GM12801 (cell line): Measurements from ENCODE around the gene WNT11.

Experiments used
- TF ChIP-seq, protein P1 (sequence below): IDR thresholded peaks from one replicate; pipeline ENCODE4 v1.5.1; 2011; ENCODE audit warnings: control low read depth; ENCODE audit not compliant: insufficient read length; ENCODE audit errors: extremely low read depth

Gene WNT11

GRCh38 chr11:76194872-76195668 lies 11.2 kb downstream of the WNT11 start:
- TF ChIP-seq, protein P1, sequence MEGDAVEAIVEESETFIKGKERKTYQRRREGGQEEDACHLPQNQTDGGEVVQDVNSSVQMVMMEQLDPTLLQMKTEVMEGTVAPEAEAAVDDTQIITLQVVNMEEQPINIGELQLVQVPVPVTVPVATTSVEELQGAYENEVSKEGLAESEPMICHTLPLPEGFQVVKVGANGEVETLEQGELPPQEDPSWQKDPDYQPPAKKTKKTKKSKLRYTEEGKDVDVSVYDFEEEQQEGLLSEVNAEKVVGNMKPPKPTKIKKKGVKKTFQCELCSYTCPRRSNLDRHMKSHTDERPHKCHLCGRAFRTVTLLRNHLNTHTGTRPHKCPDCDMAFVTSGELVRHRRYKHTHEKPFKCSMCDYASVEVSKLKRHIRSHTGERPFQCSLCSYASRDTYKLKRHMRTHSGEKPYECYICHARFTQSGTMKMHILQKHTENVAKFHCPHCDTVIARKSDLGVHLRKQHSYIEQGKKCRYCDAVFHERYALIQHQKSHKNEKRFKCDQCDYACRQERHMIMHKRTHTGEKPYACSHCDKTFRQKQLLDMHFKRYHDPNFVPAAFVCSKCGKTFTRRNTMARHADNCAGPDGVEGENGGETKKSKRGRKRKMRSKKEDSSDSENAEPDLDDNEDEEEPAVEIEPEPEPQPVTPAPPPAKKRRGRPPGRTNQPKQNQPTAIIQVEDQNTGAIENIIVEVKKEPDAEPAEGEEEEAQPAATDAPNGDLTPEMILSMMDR: no peak

- TF ChIP-seq, protein P1: no peak
Observed at GRCh38 chr11:76193219-76193618, 13.1 kb downstream of the WNT11 start.

DNA sequence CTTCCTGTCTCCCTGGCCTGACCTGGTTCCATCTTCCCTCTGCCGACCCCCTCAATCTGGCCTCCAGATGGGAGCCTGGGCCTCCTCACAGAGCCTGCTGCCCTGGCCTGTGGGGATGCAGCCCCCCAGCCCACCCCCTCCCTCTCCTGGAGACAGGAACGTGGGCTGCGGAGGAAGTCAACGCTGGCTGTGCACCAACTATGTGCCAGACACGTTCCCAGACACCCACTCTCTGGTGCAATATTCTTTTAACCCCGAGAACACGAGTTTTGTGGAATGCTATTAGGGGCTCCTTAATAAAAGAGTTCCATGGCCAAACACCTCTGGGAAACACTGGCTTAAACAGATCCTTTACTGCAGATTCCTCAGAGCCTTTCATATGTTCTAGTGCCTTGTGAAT lies 15.9 kb downstream of the WNT11 start:
- TF ChIP-seq, protein P1: no peak

GRCh38 chr11:76189682-76190081 lies 16.6 kb downstream of the WNT11 start:
- TF ChIP-seq, protein P1: no peak

DNA sequence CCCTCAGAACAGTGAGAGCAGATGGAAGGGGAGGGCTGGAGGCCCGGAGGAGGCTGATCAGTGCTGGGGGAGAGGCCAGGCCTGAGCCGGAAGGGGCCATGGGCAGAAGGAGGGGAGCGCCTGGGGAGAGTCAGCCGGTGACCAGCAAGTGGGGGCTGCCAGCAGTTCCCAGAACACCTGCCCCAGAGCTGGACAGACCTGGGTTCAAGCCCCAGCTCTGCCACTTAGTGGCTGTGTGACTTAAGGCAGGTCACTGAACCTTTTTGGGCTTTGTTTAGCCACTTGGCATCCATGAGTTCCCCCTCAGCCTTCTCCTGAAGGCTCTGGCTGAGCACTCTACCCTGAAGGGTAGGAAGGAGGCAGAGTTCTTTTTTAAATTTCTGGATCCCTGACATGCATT lies 17.4 kb downstream of the WNT11 start:
- TF ChIP-seq, protein P1: no peak

GRCh38 chr11:76186776-76187279 lies 19.5 kb downstream of the WNT11 start:
- TF ChIP-seq, protein P1: no peak

GRCh38 chr11:76185931-76186401 lies 20.3 kb downstream of the WNT11 start:
- TF ChIP-seq, protein P1: no peak
